HepG2 (cell line): ENCODE data around the gene GMNN. TPM values are rescaled to one million over a fixed set of nuclear protein-coding genes. Genes with fewer than 3 reads are reported as not detected.

ENCODE experiments used
- ATAC-seq: fragments of 200-7000 bp; cut with Tn5 transposase; 3 replicates; pipeline ENCODE4 v1.9.1; 2020; ENCODE audit warnings: mild to moderate bottlenecking, moderate library complexity
- BruUV-seq: library from RNA; stranded (reverse); fragments of 400-500 nt; replicated peaks from 2 replicates; lab custom pipeline; 2021; lab: Mats Ljungman, UMichigan
- CTCF ChIA-PET: fragments of 300-600 bp; formaldehyde crosslinking; extraction: SDS; loops from one replicate; lab custom pipeline; 2021; ENCODE audit warnings: low total read pairs, inconsistent platforms, low intra/inter-chr PET ratio; lab: Yijun Ruan, JAX
- POLR2A ChIA-PET: fragments of 350-600 bp; sonication (Branson Sonifier 250); formaldehyde crosslinking; loops from one replicate; lab custom pipeline; 2020; ENCODE audit warnings: antibody characterized with exemption, inconsistent platforms; lab: Yijun Ruan, JAX
- DNase-seq: peaks from one replicate; pipeline ENCODE4 v3.0.0-alpha.2; 2015; ENCODE audit warnings: low spot score
- FAIRE-seq: peaks from 3 replicates; lab custom pipeline; 2011; peaks lifted over from hg19 to GRCh38; lab: Jason Lieb, UNC
- H2AFZ ChIP-seq: one replicate; pipeline ENCODE4 v1.6.1; 2011; ENCODE audit warnings: low read length, inconsistent platforms
- H3K27ac ChIP-seq: fragments of 300-600 bp; 3 replicates; pipeline ENCODE4 v1.8.0; 2011; ENCODE audit warnings: mixed run types, mild to moderate bottlenecking, mixed read lengths, low read length, inconsistent platforms; ENCODE audit not compliant: insufficient read depth; ENCODE audit errors: extremely low read length
- H3K27me3 ChIP-seq, 2 experiments: fragments of 200-600 bp in 1 of 2; 2 replicates in 1 of 2; 3 replicates in 1 of 2; pipeline versions ENCODE4 v1.6.0 to v1.8.0; 2011; ENCODE audit warnings: low read length in 2 of 2, mild to moderate bottlenecking in 2 of 2, moderate library complexity in 2 of 2, inconsistent platforms in 1 of 2; ENCODE audit not compliant: insufficient read depth in 2 of 2, control insufficient read depth in 1 of 2
- H3K36me3 ChIP-seq, 2 experiments: fragments of 200-600 bp in 1 of 2; replicated peaks in 1 of 2; 2 replicates in 1 of 2; 3 replicates in 1 of 2; pipeline versions ENCODE4 v1.5.1 to v1.8.0; 2011; ENCODE audit warnings: low read length in 2 of 2, inconsistent platforms in 1 of 2; ENCODE audit not compliant: insufficient read depth in 2 of 2, control insufficient read depth in 1 of 2
- H3K4me1 ChIP-seq: 2 replicates; pipeline ENCODE4 v1.5.1; 2012; ENCODE audit warnings: low read length, inconsistent platforms; ENCODE audit not compliant: insufficient read depth
- H3K4me2 ChIP-seq: 2 replicates; pipeline ENCODE4 v1.6.0; 2011; ENCODE audit warnings: low read depth, low read length, inconsistent platforms
- H3K4me3 ChIP-seq, 3 experiments: fragments of 200-600 bp in 1 of 3; sonication (generic), shearing (Covaris generic) in 1 of 3; replicated peaks in 1 of 3; 2 replicates each; pipeline ENCODE4 v1.5.1; 2011 to 2016; ENCODE audit warnings: low read length in 3 of 3, inconsistent platforms in 2 of 3, low read depth in 2 of 3, mild to moderate bottlenecking in 2 of 3, control low read depth in 1 of 3, mixed read lengths in 1 of 3; ENCODE audit not compliant: insufficient read depth in 1 of 3
- H3K79me2 ChIP-seq: one replicate; pipeline ENCODE4 v1.6.1; 2011; ENCODE audit warnings: low read length, inconsistent platforms; ENCODE audit not compliant: insufficient read depth
- H3K9ac ChIP-seq: 2 replicates; pipeline ENCODE4 v1.6.0; 2011; ENCODE audit warnings: mild to moderate bottlenecking, low read depth, low read length, inconsistent platforms; ENCODE audit not compliant: insufficient read depth
- H3K9me3 ChIP-seq: 2 replicates; pipeline ENCODE4 v1.5.1; 2012; ENCODE audit warnings: mild to moderate bottlenecking, low read length
- H4K20me1 ChIP-seq: 2 replicates; pipeline ENCODE4 v1.6.0; 2011; ENCODE audit warnings: inconsistent platforms, mild to moderate bottlenecking, low read length, moderate library complexity; ENCODE audit not compliant: insufficient read depth
- CBX5 ChIP-seq: sonication (generic); formaldehyde crosslinking; IDR thresholded peaks from 2 replicates; pipeline ENCODE4 v1.4.0; 2020; ENCODE audit warnings: missing genetic modification reagents, borderline replicate concordance
- CEBPB ChIP-seq: IDR thresholded peaks from 2 replicates; pipeline ENCODE4 v1.6.1; 2011; ENCODE audit warnings: low read depth, low read length, improper control_type of control experiment, borderline replicate concordance
- EEA1 ChIP-seq: sonication (generic); formaldehyde crosslinking; IDR thresholded peaks from 2 replicates; pipeline ENCODE4 v1.5.1; 2020; ENCODE audit warnings: mild to moderate bottlenecking, missing genetic modification reagents, borderline replicate concordance
- KLF16 ChIP-seq, 2 experiments: sonication (generic) in 1 of 2; formaldehyde crosslinking in 1 of 2; IDR thresholded peaks; 2 replicates each; pipeline versions ENCODE4 v1.6.1 to v1.8.0; 2016 to 2023; ENCODE audit warnings: missing genetic modification reagents in 2 of 2, missing compliant biosample characterization in 1 of 2
- PCBP1 ChIP-seq: fragments of 200-400 bp; formaldehyde crosslinking; IDR thresholded peaks from 2 replicates; pipeline ENCODE4 v1.6.1; 2017; ENCODE audit warnings: mild to moderate bottlenecking, low read depth, low read length, borderline replicate concordance
- RBM39 ChIP-seq: fragments of 200-400 bp; formaldehyde crosslinking; IDR thresholded peaks from one replicate; pipeline ENCODE4 v1.6.1; 2018; ENCODE audit warnings: antibody characterized with exemption, mild to moderate bottlenecking, low read depth, low read length; ENCODE audit not compliant: poor library complexity, severe bottlenecking
- SMARCE1 ChIP-seq: fragments of 450-650 bp; IDR thresholded peaks from 2 replicates; pipeline ENCODE4 v1.6.1; 2017; ENCODE audit warnings: borderline replicate concordance
- SP140L ChIP-seq: sonication (generic); formaldehyde crosslinking; IDR thresholded peaks from 2 replicates; pipeline ENCODE4 v1.4.0; 2020; ENCODE audit warnings: missing genetic modification reagents, borderline replicate concordance
- ZIK1 ChIP-seq: sonication (generic); formaldehyde crosslinking; IDR thresholded peaks from 2 replicates; pipeline ENCODE4 v1.5.0; 2020; ENCODE audit warnings: mild to moderate bottlenecking, low read depth, missing genetic modification reagents, borderline replicate concordance
- ZNF609 ChIP-seq: sonication (generic); formaldehyde crosslinking; IDR thresholded peaks from 2 replicates; pipeline ENCODE4 v1.4.0; 2020; ENCODE audit warnings: mild to moderate bottlenecking, missing genetic modification reagents, borderline replicate concordance
- ZNF710 ChIP-seq: sonication (generic); formaldehyde crosslinking; IDR thresholded peaks from 2 replicates; pipeline ENCODE4 v1.5.0; 2020; ENCODE audit warnings: mild to moderate bottlenecking, missing genetic modification reagents, borderline replicate concordance
- ZNF75D ChIP-seq: sonication (generic); formaldehyde crosslinking; IDR thresholded peaks from 2 replicates; pipeline ENCODE4 v1.8.1; 2023; ENCODE audit warnings: missing genetic modification reagents, mild to moderate bottlenecking, borderline replicate concordance
- WGBS: methylation state at CpG from one replicate; pipeline ENCODE4 v1.1.6; 2017; ENCODE audit warnings: low lambda C conversion rate; 5-methylcytosine and 5-hydroxymethylcytosine counted together
- in situ Hi-C: cut with HindIII; loops from 2 replicates; pipeline ENCODE4 v1.10.0; 2017; ENCODE audit warnings: low pct_unique_long_range_greater_than_20kb; ENCODE audit not compliant: extremely low pct_ligation_motif_present
- intact Hi-C: fragments of 100-400 bp; cut with micrococcal nuclease; formaldehyde crosslinking; loops from one replicate; pipeline ENCODE4 v1.10.0; 2022; ENCODE audit not compliant: unreplicated experiment
- polyA plus RNA-seq, 8 experiments: library from polyadenylated mRNA; depleted of rRNA in 3 of 8; stranded (reverse) in 7 of 8; unstranded in 1 of 8; fragments of >200 nt; fragmentation: Illumina TruSeq in 4 of 8; extraction: Trizol in 4 of 8; gene quantifications; 2 replicates each; pipeline versions ENCODE4 v1.2.1 to v1.2.3, GENCODE V29; 2011 to 2016; ENCODE audit warnings: low read depth in 4 of 8, missing spikeins in 1 of 8, mixed read lengths in 1 of 8; ENCODE audit not compliant: insufficient read depth in 1 of 8
- total RNA-seq, 5 experiments: library from RNA; depleted of rRNA; stranded (reverse); fragments of >200 nt; fragmentation: Illumina TruSeq; extraction: Trizol; gene quantifications; 2 replicates each; pipeline ENCODE4 v1.2.3, GENCODE V29; 2016; ENCODE audit warnings: low read depth in 1 of 5

The GMNN gene
- total and polyA plus RNA-seq, 2 of the 13 experiments (the other 11 are each of a cell fraction or from before 2014, with no cell fraction given), result 61.8 to 154 TPM

DNA sequence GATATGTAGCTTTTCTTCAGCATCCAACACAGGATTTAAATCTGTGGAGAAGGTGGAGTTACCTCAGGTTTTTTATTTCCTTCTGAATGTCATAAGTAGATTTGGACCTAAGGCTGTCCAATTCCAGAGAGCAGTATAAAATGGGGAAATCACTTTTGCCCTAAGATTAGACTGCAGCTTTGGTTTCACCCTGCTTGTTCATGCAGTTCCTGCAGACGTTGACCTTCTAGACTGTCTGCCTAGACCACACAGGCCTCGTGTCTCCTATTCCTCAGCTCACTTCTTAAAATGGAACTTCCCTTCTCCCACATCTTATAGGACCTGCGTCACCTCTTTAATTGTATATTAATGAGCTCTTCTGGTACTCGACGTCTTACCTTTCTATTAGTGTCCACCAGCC is 29.8 kb upstream of the GMNN start:
- in situ Hi-C loops, result no loop called here
- 38% methylated on average over 5 of the region's 5 CpGs for WGBS
- TF ChIP-seq PCBP1 (no peak), KLF16 (CRISPR knock-in tag; IDR thresholded peaks at IDR 0.05) (no peak), CBX5 (no peak), RBM39 (no peak), ZNF609 (CRISPR knock-in tag) (no peak), SMARCE1 (no peak), ZNF75D (CRISPR knock-in tag) (no peak), CEBPB (no peak), ZIK1 (no peak), SP140L (CRISPR knock-in tag) (no peak), EEA1 (CRISPR knock-in tag) (no peak), ZNF710 (CRISPR knock-in tag) (no peak)
- ChIA-PET POLR2A (interaction anchor here (2.1 kb wide), 1 partner anchor 23 kb away, joined by 6 read pairs; no protein-coding TSS in a partner anchor), CTCF (no interaction called here)
- BruUV-seq, result no TSS peak
- Histone ChIP-seq H4K20me1 (no peaks in the 10 kb centered on the region), H3K27me3 (peaks cover 0 to 4% of the 10 kb centered on the region in 2 experiments; a peak in 1 of 5 replicates), H3K9me3 (no peaks in the 10 kb centered on the region), H2AFZ (no peak overlapping the region), H3K36me3 (no peaks in the 10 kb centered on the region), H3K4me2 (no peak overlapping the region), H3K4me1 (no peaks in the 10 kb centered on the region), H3K79me2 (no peaks in the 10 kb centered on the region), H3K27ac (no peak overlapping the region), H3K9ac (no peak overlapping the region), H3K4me3 (no peak overlapping the region)
- intact Hi-C loops, result no loop called here
- FAIRE-seq, result no peak
- DNase-seq, result no peak
- no peak for ATAC-seq
